OCI-LY7 (cell line): Measurements from ENCODE around the gene HOXD8.

Experiments used
- EZH2phosphoT487 ChIP-seq: fragments of 200-600 bp; sonication (generic); IDR thresholded peaks from 2 replicates; pipeline ENCODE4 v1.6.1; 2018; ENCODE audit warnings: low read depth, borderline replicate concordance, mild to moderate bottlenecking, mixed run types, antibody characterized with exemption, low read length, moderate library complexity, mixed read lengths
- TF ChIP-seq, protein P1 (sequence below): fragments of 200-600 bp; sonication (generic); conservative IDR thresholded peaks from 2 replicates; pipeline ENCODE4 v1.5.1; 2014; ENCODE audit warnings: mild to moderate bottlenecking, antibody characterized with exemption, low read length, moderate library complexity, mixed read lengths

- TF ChIP-seq, protein P1, sequence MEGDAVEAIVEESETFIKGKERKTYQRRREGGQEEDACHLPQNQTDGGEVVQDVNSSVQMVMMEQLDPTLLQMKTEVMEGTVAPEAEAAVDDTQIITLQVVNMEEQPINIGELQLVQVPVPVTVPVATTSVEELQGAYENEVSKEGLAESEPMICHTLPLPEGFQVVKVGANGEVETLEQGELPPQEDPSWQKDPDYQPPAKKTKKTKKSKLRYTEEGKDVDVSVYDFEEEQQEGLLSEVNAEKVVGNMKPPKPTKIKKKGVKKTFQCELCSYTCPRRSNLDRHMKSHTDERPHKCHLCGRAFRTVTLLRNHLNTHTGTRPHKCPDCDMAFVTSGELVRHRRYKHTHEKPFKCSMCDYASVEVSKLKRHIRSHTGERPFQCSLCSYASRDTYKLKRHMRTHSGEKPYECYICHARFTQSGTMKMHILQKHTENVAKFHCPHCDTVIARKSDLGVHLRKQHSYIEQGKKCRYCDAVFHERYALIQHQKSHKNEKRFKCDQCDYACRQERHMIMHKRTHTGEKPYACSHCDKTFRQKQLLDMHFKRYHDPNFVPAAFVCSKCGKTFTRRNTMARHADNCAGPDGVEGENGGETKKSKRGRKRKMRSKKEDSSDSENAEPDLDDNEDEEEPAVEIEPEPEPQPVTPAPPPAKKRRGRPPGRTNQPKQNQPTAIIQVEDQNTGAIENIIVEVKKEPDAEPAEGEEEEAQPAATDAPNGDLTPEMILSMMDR, result no peak
- no peak for TF ChIP-seq EZH2phosphoT487
Measured at GRCh38 chr2:176178038-176178756, 48.7 kb downstream of the HOXD8 start.
